Measurements from ENCODE around the gene POSTN. TPM values are rescaled to one million over a fixed set of nuclear protein-coding genes. Genes with fewer than 3 reads are reported as not detected.

POSTN gene
- total RNA-seq, 1 donor from 2014 or later, result 295 TPM

DNA sequence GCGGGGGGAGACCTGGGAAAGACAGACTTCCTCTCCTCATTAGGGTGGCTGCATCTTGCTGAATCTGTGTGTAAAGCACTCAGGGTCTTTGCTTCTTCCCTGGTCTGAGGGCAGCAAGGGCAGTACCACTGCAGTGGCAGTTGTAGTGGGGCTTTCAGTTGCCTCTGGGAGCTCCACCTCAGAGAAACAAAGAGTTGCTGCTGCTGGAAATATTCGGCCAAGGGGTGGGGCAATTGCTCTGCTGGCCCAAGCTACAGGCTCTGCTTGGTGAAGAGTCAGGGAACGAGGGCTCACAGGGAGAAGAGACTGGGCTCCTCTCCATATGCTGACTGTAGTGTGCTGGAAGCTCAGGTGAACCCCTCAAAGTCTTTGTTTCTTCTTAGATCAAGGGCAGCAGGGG is 52.5 kb downstream of the POSTN start:
- Mint-ChIP-seq H3K9me3 (peaks cover 11% of the 10 kb centered on the region), H3K4me1 (ENCODE audit: unreplicated experiment) (no peaks in the 10 kb centered on the region), H3K27me3 (no peaks in the 10 kb centered on the region), H3K4me3 (no peak overlapping the region), H3K27ac (no peak overlapping the region), H3K36me3 (no peaks in the 10 kb centered on the region)
- TF ChIP-seq, protein P1, sequence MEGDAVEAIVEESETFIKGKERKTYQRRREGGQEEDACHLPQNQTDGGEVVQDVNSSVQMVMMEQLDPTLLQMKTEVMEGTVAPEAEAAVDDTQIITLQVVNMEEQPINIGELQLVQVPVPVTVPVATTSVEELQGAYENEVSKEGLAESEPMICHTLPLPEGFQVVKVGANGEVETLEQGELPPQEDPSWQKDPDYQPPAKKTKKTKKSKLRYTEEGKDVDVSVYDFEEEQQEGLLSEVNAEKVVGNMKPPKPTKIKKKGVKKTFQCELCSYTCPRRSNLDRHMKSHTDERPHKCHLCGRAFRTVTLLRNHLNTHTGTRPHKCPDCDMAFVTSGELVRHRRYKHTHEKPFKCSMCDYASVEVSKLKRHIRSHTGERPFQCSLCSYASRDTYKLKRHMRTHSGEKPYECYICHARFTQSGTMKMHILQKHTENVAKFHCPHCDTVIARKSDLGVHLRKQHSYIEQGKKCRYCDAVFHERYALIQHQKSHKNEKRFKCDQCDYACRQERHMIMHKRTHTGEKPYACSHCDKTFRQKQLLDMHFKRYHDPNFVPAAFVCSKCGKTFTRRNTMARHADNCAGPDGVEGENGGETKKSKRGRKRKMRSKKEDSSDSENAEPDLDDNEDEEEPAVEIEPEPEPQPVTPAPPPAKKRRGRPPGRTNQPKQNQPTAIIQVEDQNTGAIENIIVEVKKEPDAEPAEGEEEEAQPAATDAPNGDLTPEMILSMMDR (conservative IDR thresholded peaks at IDR 0.05), result no peak
- no peak for DNase-seq (ENCODE audit: extremely low spot score, unreplicated experiment)

DNA sequence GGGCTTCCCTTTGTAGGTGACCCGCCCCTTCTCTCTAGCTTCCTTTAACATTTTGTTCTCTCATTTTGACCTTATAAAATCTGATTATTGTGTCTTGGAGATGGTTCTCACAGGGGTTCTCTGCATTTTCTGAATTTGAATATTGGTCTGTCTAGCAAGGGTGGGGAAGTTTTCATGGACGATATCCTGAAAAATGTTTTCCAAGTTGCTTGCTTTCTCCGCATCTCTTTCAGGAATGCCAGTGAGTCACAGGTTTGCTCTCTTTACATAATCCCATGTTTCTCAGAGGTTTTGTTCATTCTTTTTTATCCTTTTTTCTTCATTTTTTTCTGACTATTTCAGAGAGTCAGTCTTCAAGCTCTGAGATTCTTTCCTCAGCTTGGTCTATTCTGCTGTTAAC is 53.6 kb downstream of the POSTN start:
- DNase-seq (ENCODE audit: extremely low spot score, unreplicated experiment), result no peak
- H3K27ac Mint-ChIP-seq, result no peak overlapping the region
- peaks cover 6% of the 10 kb centered on the region for H3K9me3 Mint-ChIP-seq
- no peaks in the 10 kb centered on the region for H3K4me1 Mint-ChIP-seq (ENCODE audit: unreplicated experiment)
- TF ChIP-seq, protein P1 (conservative IDR thresholded peaks at IDR 0.05), result no peak
- no peaks in the 10 kb centered on the region for H3K36me3 Mint-ChIP-seq
- no peaks in the 10 kb centered on the region for H3K27me3 Mint-ChIP-seq
- H3K4me3 Mint-ChIP-seq, result no peak overlapping the region

DNA sequence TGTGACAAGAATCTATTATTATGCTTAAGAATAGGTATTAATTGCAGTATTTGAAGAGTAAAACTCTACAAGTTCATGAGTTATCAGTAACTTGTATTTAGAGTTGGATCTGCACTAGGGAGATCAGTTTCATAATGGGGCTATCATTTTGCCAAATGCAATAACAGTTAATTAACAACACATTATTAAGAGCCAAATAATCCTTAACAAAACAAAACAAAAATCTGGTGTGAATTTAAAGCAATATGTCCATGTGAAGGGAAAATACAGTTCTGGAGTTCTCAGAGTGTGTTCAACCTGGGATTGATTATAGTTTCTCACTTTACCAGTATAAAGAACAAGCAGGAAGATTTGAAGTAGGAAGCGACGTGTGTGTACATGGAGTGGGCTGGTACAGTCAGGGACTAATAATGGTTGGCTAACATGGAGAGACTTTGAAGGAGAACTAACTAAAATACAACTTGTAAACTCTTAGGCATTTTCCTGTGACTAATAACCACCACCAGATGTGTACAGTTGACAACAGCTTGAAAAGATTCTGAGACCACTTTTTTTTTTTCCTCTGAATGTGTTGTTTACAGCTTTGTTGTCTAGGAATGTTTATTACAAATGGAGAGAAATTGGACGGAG is 58.5 kb downstream of the POSTN start:
- no peak for DNase-seq (ENCODE audit: extremely low spot score, unreplicated experiment)
- TF ChIP-seq, protein P1 (conservative IDR thresholded peaks at IDR 0.05), result no peak
- no peaks in the 10 kb centered on the region for H3K27me3 Mint-ChIP-seq
- H3K27ac Mint-ChIP-seq, result no peak overlapping the region
- H3K4me1 Mint-ChIP-seq (ENCODE audit: unreplicated experiment), result no peaks in the 10 kb centered on the region
- no peak overlapping the region for H3K4me3 Mint-ChIP-seq
- no peaks in the 10 kb centered on the region for H3K9me3 Mint-ChIP-seq
- no peaks in the 10 kb centered on the region for H3K36me3 Mint-ChIP-seq

DNA sequence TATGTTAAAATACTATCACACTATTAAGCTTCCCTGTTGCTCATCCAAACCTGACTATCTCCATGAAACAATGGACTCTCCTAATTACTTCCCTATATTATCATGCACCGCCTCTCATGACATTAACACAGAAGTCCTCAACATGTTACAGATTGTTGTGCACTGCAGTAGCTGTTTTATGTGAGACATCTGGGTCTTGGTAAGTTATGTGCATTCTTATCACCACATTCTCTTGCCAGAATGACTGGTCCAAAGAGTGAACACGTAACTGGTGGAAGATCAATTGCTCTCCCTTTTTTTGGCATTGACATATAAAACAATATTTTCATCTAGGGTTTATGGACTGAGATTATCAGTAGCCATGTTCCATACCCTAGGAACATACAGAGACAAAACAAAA is 59.4 kb downstream of the POSTN start:
- Mint-ChIP-seq H3K36me3 (no peaks in the 10 kb centered on the region), H3K27ac (no peak overlapping the region), H3K27me3 (no peaks in the 10 kb centered on the region), H3K4me1 (ENCODE audit: unreplicated experiment) (no peaks in the 10 kb centered on the region), H3K9me3 (no peaks in the 10 kb centered on the region), H3K4me3 (no peak overlapping the region)
- DNase-seq (ENCODE audit: extremely low spot score, unreplicated experiment), result no peak
- TF ChIP-seq, protein P1 (conservative IDR thresholded peaks at IDR 0.05), result no peak

DNA sequence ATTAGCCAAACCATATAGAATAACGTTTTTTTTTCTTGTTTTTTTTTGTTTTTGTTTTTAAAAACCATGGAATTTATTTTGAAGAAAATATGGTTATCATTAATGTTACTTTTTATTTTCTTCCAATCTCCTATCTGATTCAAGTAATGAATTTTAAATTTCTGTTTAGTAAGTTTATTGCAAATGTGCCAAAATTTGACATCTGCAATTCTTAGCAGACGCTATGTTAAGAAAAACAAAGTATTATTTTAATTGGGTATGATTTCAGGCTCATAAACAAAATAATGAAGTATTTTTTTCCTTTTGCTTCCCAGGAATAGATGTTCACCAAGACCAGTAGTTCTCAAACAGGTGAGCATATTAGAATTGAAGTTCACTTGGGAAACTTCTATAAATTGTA is 63.1 kb downstream of the POSTN start:
- H3K4me1 Mint-ChIP-seq (ENCODE audit: unreplicated experiment), result no peaks in the 10 kb centered on the region
- no peak overlapping the region for H3K4me3 Mint-ChIP-seq
- H3K9me3 Mint-ChIP-seq, result peaks cover 6% of the 10 kb centered on the region
- no peaks in the 10 kb centered on the region for H3K27me3 Mint-ChIP-seq
- no peaks in the 10 kb centered on the region for H3K36me3 Mint-ChIP-seq
- DNase-seq (ENCODE audit: extremely low spot score, unreplicated experiment), result no peak
- TF ChIP-seq, protein P1 (conservative IDR thresholded peaks at IDR 0.05), result no peak
- no peak overlapping the region for H3K27ac Mint-ChIP-seq

DNA sequence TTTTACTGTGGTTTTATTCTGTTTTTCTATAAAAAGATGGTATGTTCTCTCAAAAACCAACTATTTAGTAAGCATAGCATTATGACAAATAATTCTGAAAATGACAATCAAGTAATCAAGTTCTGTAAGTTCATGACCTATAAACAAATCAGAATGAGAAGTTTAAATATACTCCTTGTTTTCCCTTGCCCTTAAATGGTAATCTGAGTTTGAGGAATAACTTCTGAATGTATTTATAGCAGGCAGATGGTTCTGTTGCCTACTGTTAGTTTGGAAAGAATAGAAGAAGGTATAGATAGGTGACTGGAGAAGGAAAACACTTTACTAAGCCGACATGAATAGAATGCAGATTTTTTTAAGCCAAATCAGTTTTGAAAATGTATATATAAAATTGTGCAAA is 63.9 kb downstream of the POSTN start:
- Mint-ChIP-seq H3K36me3 (no peaks in the 10 kb centered on the region), H3K9me3 (peaks cover 6% of the 10 kb centered on the region), H3K4me1 (ENCODE audit: unreplicated experiment) (no peaks in the 10 kb centered on the region), H3K27ac (no peak overlapping the region), H3K4me3 (no peak overlapping the region), H3K27me3 (no peaks in the 10 kb centered on the region)
- TF ChIP-seq, protein P1 (conservative IDR thresholded peaks at IDR 0.05), result no peak
- DNase-seq (ENCODE audit: extremely low spot score, unreplicated experiment), result no peak
